Pancreas (tissue), 10 donors: ENCODE measurements around the gene SPAG17. TPM values are rescaled to one million over a fixed set of nuclear protein-coding genes. Genes with fewer than 3 reads are reported as not detected.
A peak's percentile ranks its signal among the peaks of the same experiment; 100 is the strongest.

Source experiments
- ATAC-seq, 4 donors: fragments of 200-7000 bp; cut with Tn5 transposase; one replicate each; pipeline versions ENCODE4 v1.8.0 to v1.9.1; 2020; ENCODE audit warnings: mild to moderate bottlenecking in 4 of 4, moderate library complexity in 4 of 4
- DNase-seq, 6 donors: peaks; one replicate each; pipeline ENCODE4 v3.0.0-alpha.2; 2020
- FAIRE-seq: peaks from 2 replicates; lab custom pipeline; 2012; peaks lifted over from hg19 to GRCh38; lab: Jason Lieb, UNC
- H3K27ac ChIP-seq, 4 donors: fragments of 200-600 bp; sonication (generic); 1 replicate in 3 of 4; 2 replicates in 1 of 4; pipeline versions ENCODE4 v1.5.0 to v1.8.0; 2020
- H3K27me3 ChIP-seq, 4 donors: fragments of 200-600 bp; one replicate each; pipeline ENCODE4 v1.8.0; 2021
- H3K36me3 ChIP-seq, 3 donors: fragments of 200-600 bp; sonication (generic) in 1 of 3; one replicate each; pipeline versions ENCODE4 v1.5.0 to v1.8.0; 2020 to 2021
- H3K4me1 ChIP-seq, 3 donors: fragments of 200-600 bp; one replicate each; pipeline ENCODE4 v1.8.0; 2021
- H3K4me3 ChIP-seq, 4 donors: fragments of 200-600 bp; sonication (generic) in 2 of 4; one replicate each; pipeline versions ENCODE4 v1.5.0 to v1.8.0; 2020 to 2021
- H3K9me3 ChIP-seq, 4 donors: fragments of 200-600 bp; one replicate each; pipeline ENCODE4 v1.8.0; 2021
- WGBS, 2 donors: extraction: QIAGEN DNeasy Blood & Tissue Kit; methylation state at CpG; one replicate each; pipeline ENCODE4 v1.1.7; 2013; 5-methylcytosine and 5-hydroxymethylcytosine counted together
- intact Hi-C, 3 donors: fragments of 100-400 bp; cut with DNase I; formaldehyde crosslinking; loops; one replicate each; pipeline versions ENCODE4 v1.11.1 to v1.14.2; 2022
- polyA plus RNA-seq, 2 donors: library from polyadenylated mRNA; stranded (reverse); fragments of 200-250 nt; gene quantifications; one replicate each; pipeline ENCODE4 v1.2.3, GENCODE V29; 2013
- total RNA-seq, 6 donors: library from RNA; stranded (reverse); fragmentation: NEBNext Ultra II Directional in 4 of 6; extraction: Animal tissue kit (Norgen Biotek cat#: 25700) in 4 of 6; gene quantifications; one replicate each; pipeline versions ENCODE4 v1.2.1 to v1.2.4, GENCODE V29; 2021 to 2023
- TF ChIP-seq, protein P1 (sequence below), 4 donors: fragments of 200-600 bp; sonication (generic) in 3 of 4; IDR thresholded peaks; one replicate each; pipeline versions ENCODE4 v1.5.0 to v1.8.0; 2021; ENCODE audit warnings: antibody characterized with exemption in 4 of 4
- donor health status: healthy with polysubstance abuse.
- donor health status: DM: no; HTN: no; CAD: no; lungs with moderate emphysema.
- donor health status: DM: no; HTN: no; CAD: no.
- donor health status: control.
- donor health status: control.
- donor health status: Bipolar disorder and iron deficiency.
- donor health status: DM: yes; HTN: yes; CAD: no.
- donor health status: DM: no; HTN: no; CAD: no.
- donor health status: DM: no; HTN: no; CAD: no.
- donor health status: DM: yes; HTN: yes; CAD: no.

SPAG17 gene
- total and polyA plus RNA-seq, 8 donors = 0.61 to 3.5 (median 1.2) TPM

GRCh38 chr1:118136187-118136941 lies 48.7 kb downstream of the SPAG17 start:
- H3K4me3 ChIP-seq = no peak overlapping the region
- WGBS, 2 donors = 63 to 64% methylated on average over 8 of the region's 8 CpGs
- intact Hi-C loops = no loop called here
- peak in 2 of 4 donors; percentile 72 to 75 for ATAC-seq
- H3K27me3 ChIP-seq = no peaks in the 10 kb centered on the region
- FAIRE-seq = no peak
- no peak overlapping the region for H3K27ac ChIP-seq
- TF ChIP-seq, protein P1, sequence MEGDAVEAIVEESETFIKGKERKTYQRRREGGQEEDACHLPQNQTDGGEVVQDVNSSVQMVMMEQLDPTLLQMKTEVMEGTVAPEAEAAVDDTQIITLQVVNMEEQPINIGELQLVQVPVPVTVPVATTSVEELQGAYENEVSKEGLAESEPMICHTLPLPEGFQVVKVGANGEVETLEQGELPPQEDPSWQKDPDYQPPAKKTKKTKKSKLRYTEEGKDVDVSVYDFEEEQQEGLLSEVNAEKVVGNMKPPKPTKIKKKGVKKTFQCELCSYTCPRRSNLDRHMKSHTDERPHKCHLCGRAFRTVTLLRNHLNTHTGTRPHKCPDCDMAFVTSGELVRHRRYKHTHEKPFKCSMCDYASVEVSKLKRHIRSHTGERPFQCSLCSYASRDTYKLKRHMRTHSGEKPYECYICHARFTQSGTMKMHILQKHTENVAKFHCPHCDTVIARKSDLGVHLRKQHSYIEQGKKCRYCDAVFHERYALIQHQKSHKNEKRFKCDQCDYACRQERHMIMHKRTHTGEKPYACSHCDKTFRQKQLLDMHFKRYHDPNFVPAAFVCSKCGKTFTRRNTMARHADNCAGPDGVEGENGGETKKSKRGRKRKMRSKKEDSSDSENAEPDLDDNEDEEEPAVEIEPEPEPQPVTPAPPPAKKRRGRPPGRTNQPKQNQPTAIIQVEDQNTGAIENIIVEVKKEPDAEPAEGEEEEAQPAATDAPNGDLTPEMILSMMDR (IDR thresholded peaks at IDR 0.05) = no peak
- DNase-seq = no peak
- H3K9me3 ChIP-seq = no peaks in the 10 kb centered on the region
- H3K4me1 ChIP-seq = no peaks in the 10 kb centered on the region
- H3K36me3 ChIP-seq = no peaks in the 10 kb centered on the region

- Histone ChIP-seq H3K4me3 (no peak overlapping the region), H3K4me1 (no peaks in the 10 kb centered on the region), H3K27ac (no peak overlapping the region), H3K9me3 (no peaks in the 10 kb centered on the region), H3K27me3 (no peaks in the 10 kb centered on the region), H3K36me3 (no peaks in the 10 kb centered on the region)
- no peak for ATAC-seq
- WGBS, 2 donors = 96 to 97% methylated on average over 5 of the region's 5 CpGs
- TF ChIP-seq, protein P1 (IDR thresholded peaks at IDR 0.05) = no peak
- FAIRE-seq = no peak
- intact Hi-C loops = no loop called here
- no peak for DNase-seq
These were observed 53.0 kb downstream of the SPAG17 start for GRCh38 chr1:118132000-118132399.

DNA sequence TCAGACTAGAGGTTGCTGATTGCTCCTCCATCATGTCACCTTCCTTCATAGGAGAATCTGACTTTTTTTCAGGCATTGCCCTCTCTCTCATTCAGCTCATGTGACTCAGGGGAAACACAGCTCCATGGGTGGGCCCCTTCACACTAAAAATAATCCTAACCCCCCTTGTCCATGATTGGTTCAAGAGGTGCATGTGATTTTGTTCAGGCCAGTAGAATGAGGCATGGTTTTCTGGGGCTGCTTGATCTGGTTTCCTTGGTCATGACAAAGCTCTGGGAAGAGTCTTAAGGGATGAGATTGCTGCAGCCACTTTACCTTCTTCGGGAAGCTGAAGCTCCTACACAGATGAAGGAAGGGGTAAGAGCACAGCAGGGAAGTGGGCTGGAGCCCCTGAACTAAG lies 56.3 kb downstream of the SPAG17 start:
- ATAC-seq (no peak), DNase-seq (no peak), FAIRE-seq (no peak)
- Histone ChIP-seq H3K9me3 (no peaks in the 10 kb centered on the region), H3K27ac (no peak overlapping the region), H3K4me3 (no peak overlapping the region), H3K36me3 (no peaks in the 10 kb centered on the region), H3K4me1 (no peaks in the 10 kb centered on the region), H3K27me3 (no peaks in the 10 kb centered on the region)
- TF ChIP-seq, protein P1 (IDR thresholded peaks at IDR 0.05) = no peak
- WGBS, 2 donors = 84 to 88% methylated on average over 1 of the region's 1 CpG
- intact Hi-C loops = no loop called here

- intact Hi-C loops = no loop called here
- Histone ChIP-seq H3K4me1 (peaks cover 3 to 20% (median 16%) of the 10 kb centered on the region in 3 donors), H3K4me3 (no peak overlapping the region), H3K27ac (no peak overlapping the region), H3K27me3 (no peaks in the 10 kb centered on the region), H3K36me3 (no peaks in the 10 kb centered on the region), H3K9me3 (no peaks in the 10 kb centered on the region)
- TF ChIP-seq, protein P1 (IDR thresholded peaks at IDR 0.05) = no peak
- 82 to 90% methylated on average over 3 of the region's 3 CpGs for WGBS, 2 donors
- FAIRE-seq (no peak), ATAC-seq (no peak), DNase-seq (no peak)
These were observed 61.0 kb downstream of the SPAG17 start for GRCh38 chr1:118124064-118124463.
